GM21619 (cell line): ENCODE data around the gene ADORA2A.

Experiments
- ATAC-seq: cut with Tn5 transposase; IDR thresholded peaks from one replicate; pipeline ENCODE4 v1.9.1; 2021; ENCODE audit not compliant: unreplicated experiment

Gene ADORA2A

GRCh38 chr22:24445481-24446259 is 18.3 kb downstream of the ADORA2A start:
- ATAC-seq: no peak

- ATAC-seq: no peak
Observed at GRCh38 chr22:24446260-24446611, 18.8 kb downstream of the ADORA2A start.

- no peak for ATAC-seq
Observed at GRCh38 chr22:24450610-24451009, 23.2 kb downstream of the ADORA2A start.

- no peak for ATAC-seq
Observed at GRCh38 chr22:24451162-24451561, 23.8 kb downstream of the ADORA2A start.

- ATAC-seq: no peak
Observed at GRCh38 chr22:24453853-24454252, 26.5 kb downstream of the ADORA2A start.

- no peak for ATAC-seq
Observed at GRCh38 chr22:24455039-24455438, 27.6 kb downstream of the ADORA2A start.

- no peak for ATAC-seq
Observed at GRCh38 chr22:24455751-24456426, 28.5 kb downstream of the ADORA2A start.

- ATAC-seq: no peak
Observed at GRCh38 chr22:24457894-24458420, 30.6 kb downstream of the ADORA2A start.

- ATAC-seq: no peak
Observed at GRCh38 chr22:24459911-24460310, 32.5 kb downstream of the ADORA2A start.

- no peak for ATAC-seq
Observed at GRCh38 chr22:24460418-24461089, 33.2 kb downstream of the ADORA2A start.

- ATAC-seq: no peak
Observed at GRCh38 chr22:24463071-24463760, 35.8 kb downstream of the ADORA2A start.

GRCh38 chr22:24465566-24465965 is 38.2 kb downstream of the ADORA2A start:
- no peak for ATAC-seq

GRCh38 chr22:24465975-24466374 is 38.6 kb downstream of the ADORA2A start:
- no peak for ATAC-seq

GRCh38 chr22:24466716-24467328 is 39.4 kb downstream of the ADORA2A start:
- no peak for ATAC-seq

- ATAC-seq: no peak
Observed at GRCh38 chr22:24467340-24467739, 39.9 kb downstream of the ADORA2A start.

GRCh38 chr22:24471570-24471969 is 44.2 kb downstream of the ADORA2A start:
- ATAC-seq: no peak

GRCh38 chr22:24473284-24473683 is 45.9 kb downstream of the ADORA2A start:
- ATAC-seq: no peak

GRCh38 chr22:24474221-24474620 is 46.8 kb downstream of the ADORA2A start:
- ATAC-seq: no peak

- no peak for ATAC-seq
Observed at GRCh38 chr22:24474649-24475255, 47.4 kb downstream of the ADORA2A start.

- ATAC-seq: no peak
Observed at GRCh38 chr22:24481641-24482040, 54.2 kb downstream of the ADORA2A start.
